ENCODE results near the gene ARL14. TPM values are rescaled to one million over a fixed set of nuclear protein-coding genes. Genes with fewer than 3 reads are reported as not detected.

ARL14 gene
- total and polyA plus RNA-seq, 2 of the 13 experiments (the other 11 are each of a cell fraction or from before 2014, with no cell fraction given) = 0.11 TPM; not detected in 1

GRCh38 chr3:160671995-160672394 is 5.0 kb upstream of the ARL14 start:
- intact Hi-C loops (cut with micrococcal nuclease; ENCODE audit: unreplicated experiment) (no loop called here), in situ Hi-C loops (cut with HindIII; ENCODE audit: extremely low pct_ligation_motif_present, low pct_unique_long_range_greater_than_20kb) (no loop called here)
- H3K4me2 ChIP-seq (ENCODE audit: low read depth, low read length) = no peak overlapping the region
- H2AFZ ChIP-seq (ENCODE audit: low read length) = no peak overlapping the region
- no peak overlapping the region for H3K9ac ChIP-seq (ENCODE audit: insufficient read depth, low read depth, low read length)
- no peaks in the 10 kb centered on the region for H3K9me3 ChIP-seq (ENCODE audit: low read length)
- no peak for FAIRE-seq
- no peak overlapping the region for H3K4me3 ChIP-seq (replicated peaks in 1 of 3; ENCODE audit: insufficient read depth in 1 of 3, low read depth in 2 of 3, low read length in 3 of 3)
- H3K27ac ChIP-seq (ENCODE audit: extremely low read length, insufficient read depth, low read length) = no peak overlapping the region
- H3K27me3 ChIP-seq (ENCODE audit: control insufficient read depth in 1 of 2, insufficient read depth in 2 of 2, low read length in 2 of 2) = no peaks in the 10 kb centered on the region
- no peaks in the 10 kb centered on the region for H4K20me1 ChIP-seq (ENCODE audit: insufficient read depth, low read length)
- ChIA-PET POLR2A (no interaction called here), CTCF (ENCODE audit: low intra/inter-chr PET ratio, low total read pairs) (no interaction called here)
- ATAC-seq = no peak
- WGBS (ENCODE audit: low lambda C conversion rate) = 58% methylated on average over 2 of the region's 2 CpGs
- no peaks in the 10 kb centered on the region for H3K79me2 ChIP-seq (ENCODE audit: insufficient read depth, low read length)
- BruUV-seq (replicated peaks) = no TSS peak
- DNase-seq (ENCODE audit: low spot score) = no peak
- peaks cover 11% of the 10 kb centered on the region for H3K4me1 ChIP-seq (ENCODE audit: insufficient read depth, low read length)
- no peaks in the 10 kb centered on the region for H3K36me3 ChIP-seq (replicated peaks in 1 of 2; ENCODE audit: control insufficient read depth in 1 of 2, insufficient read depth in 2 of 2, low read length in 2 of 2)
- TF ChIP-seq MNT (IDR thresholded peaks at IDR 0.05) (no peak), RORA (CRISPR knock-in tag; IDR thresholded peaks at IDR 0.05) (no peak), ZGPAT (CRISPR knock-in tag; IDR thresholded peaks at IDR 0.05) (no peak), ZMYM3 (CRISPR knock-in tag; IDR thresholded peaks at IDR 0.05) (no peak), ZNF670 (CRISPR knock-in tag; IDR thresholded peaks at IDR 0.05; ENCODE audit: borderline replicate concordance) (no peak), REPIN1 (CRISPR knock-in tag; IDR thresholded peaks at IDR 0.05; ENCODE audit: borderline replicate concordance, low read depth) (no peak), ZNF577 (CRISPR knock-in tag; IDR thresholded peaks at IDR 0.05; ENCODE audit: borderline replicate concordance, low read depth) (no peak), ATM (IDR thresholded peaks at IDR 0.05; ENCODE audit: borderline replicate concordance) (no peak), ZBTB10 (CRISPR knock-in tag; IDR thresholded peaks at IDR 0.05; ENCODE audit: borderline replicate concordance) (no peak), CERS6 (CRISPR knock-in tag; IDR thresholded peaks at IDR 0.05) (no peak), SOX13 (IDR thresholded peaks at IDR 0.05) (no peak), SOX13 (CRISPR knock-in tag; conservative IDR thresholded peaks at IDR 0.05 in 1 of 2, IDR thresholded peaks at IDR 0.05 in 1 of 2) (no peak), RFX3 (CRISPR knock-in tag; IDR thresholded peaks at IDR 0.05) (no peak)
- TF ChIP-seq, protein P1, sequence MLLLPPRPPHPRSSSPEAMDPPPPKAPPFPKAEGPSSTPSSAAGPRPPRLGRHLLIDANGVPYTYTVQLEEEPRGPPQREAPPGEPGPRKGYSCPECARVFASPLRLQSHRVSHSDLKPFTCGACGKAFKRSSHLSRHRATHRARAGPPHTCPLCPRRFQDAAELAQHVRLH (CRISPR knock-in tag; IDR thresholded peaks at IDR 0.05; ENCODE audit: borderline replicate concordance, low read depth) = no peak
- TF ChIP-seq, protein P2, sequence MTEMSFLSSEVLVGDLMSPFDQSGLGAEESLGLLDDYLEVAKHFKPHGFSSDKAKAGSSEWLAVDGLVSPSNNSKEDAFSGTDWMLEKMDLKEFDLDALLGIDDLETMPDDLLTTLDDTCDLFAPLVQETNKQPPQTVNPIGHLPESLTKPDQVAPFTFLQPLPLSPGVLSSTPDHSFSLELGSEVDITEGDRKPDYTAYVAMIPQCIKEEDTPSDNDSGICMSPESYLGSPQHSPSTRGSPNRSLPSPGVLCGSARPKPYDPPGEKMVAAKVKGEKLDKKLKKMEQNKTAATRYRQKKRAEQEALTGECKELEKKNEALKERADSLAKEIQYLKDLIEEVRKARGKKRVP (CRISPR knock-in tag; IDR thresholded peaks at IDR 0.05) = no peak
- TF ChIP-seq, protein P3, sequence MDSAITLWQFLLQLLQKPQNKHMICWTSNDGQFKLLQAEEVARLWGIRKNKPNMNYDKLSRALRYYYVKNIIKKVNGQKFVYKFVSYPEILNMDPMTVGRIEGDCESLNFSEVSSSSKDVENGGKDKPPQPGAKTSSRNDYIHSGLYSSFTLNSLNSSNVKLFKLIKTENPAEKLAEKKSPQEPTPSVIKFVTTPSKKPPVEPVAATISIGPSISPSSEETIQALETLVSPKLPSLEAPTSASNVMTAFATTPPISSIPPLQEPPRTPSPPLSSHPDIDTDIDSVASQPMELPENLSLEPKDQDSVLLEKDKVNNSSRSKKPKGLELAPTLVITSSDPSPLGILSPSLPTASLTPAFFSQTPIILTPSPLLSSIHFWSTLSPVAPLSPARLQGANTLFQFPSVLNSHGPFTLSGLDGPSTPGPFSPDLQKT (CRISPR knock-in tag; IDR thresholded peaks at IDR 0.05; ENCODE audit: borderline replicate concordance) = no peak
